ENCODE measurements around the gene HLA-DRB1.

- no peak for TF ChIP-seq EP300 (IDR thresholded peaks at IDR 0.05)
- TF ChIP-seq CTCF (IDR thresholded peaks at IDR 0.05) = no peak
- TF ChIP-seq POLR2A (IDR thresholded peaks at IDR 0.05) = no peak
Measured at GRCh38 chr6:32613475-32613874, 23.8 kb upstream of the HLA-DRB1 start.
